HG03521 (cell line): Measurements from ENCODE around the gene TREM1.
"Not testable (repeated sequence)": the region's sequence is repeated elsewhere in the genome, so short reads cannot be mapped to it uniquely, and the experiment has no call there.

Experiments
- ATAC-seq: cut with Tn5 transposase; IDR thresholded peaks from one replicate; pipeline ENCODE4 v1.9.1; 2021; ENCODE audit warnings: mild to moderate bottlenecking, moderate library complexity; ENCODE audit not compliant: unreplicated experiment

TREM1 gene

GRCh38 chr6:41297248-41297647, 10.8 kb upstream of the TREM1 start:
- ATAC-seq: not testable (repeated sequence)

- ATAC-seq: no peak
Observed at GRCh38 chr6:41294214-41294872, 7.9 kb upstream of the TREM1 start.

GRCh38 chr6:41291717-41292116, 5.2 kb upstream of the TREM1 start:
- ATAC-seq: no peak

GRCh38 chr6:41289815-41290214, 3.3 kb upstream of the TREM1 start:
- ATAC-seq: no peak

GRCh38 chr6:41288754-41289129, 2.3 kb upstream of the TREM1 start:
- no peak for ATAC-seq

- no peak for ATAC-seq
Observed at GRCh38 chr6:41288030-41288753, 1.7 kb upstream of the TREM1 start.

- no peak for ATAC-seq
Observed at GRCh38 chr6:41284726-41285125, 1.8 kb downstream of the TREM1 start.

- no peak for ATAC-seq
Observed at GRCh38 chr6:41283600-41283999, 2.9 kb downstream of the TREM1 start.

- ATAC-seq: no peak
Observed at GRCh38 chr6:41280381-41281057, 6.0 kb downstream of the TREM1 start.

- no peak for ATAC-seq
Observed at GRCh38 chr6:41278699-41279405, 7.6 kb downstream of the TREM1 start.

GRCh38 chr6:41277605-41278004, 8.9 kb downstream of the TREM1 start:
- no peak for ATAC-seq

GRCh38 chr6:41275489-41275888, 11.0 kb downstream of the TREM1 start:
- no peak for ATAC-seq

GRCh38 chr6:41274256-41274655, 12.2 kb downstream of the TREM1 start:
- ATAC-seq: no peak

GRCh38 chr6:41273714-41274113, 12.8 kb downstream of the TREM1 start:
- ATAC-seq: no peak

- ATAC-seq: no peak
Observed at GRCh38 chr6:41272591-41273240, 13.8 kb downstream of the TREM1 start.

- no peak for ATAC-seq
Observed at GRCh38 chr6:41271901-41272395, 14.5 kb downstream of the TREM1 start.

- no peak for ATAC-seq
Observed at GRCh38 chr6:41269716-41270115, 16.8 kb downstream of the TREM1 start.

- no peak for ATAC-seq
Observed at GRCh38 chr6:41269166-41269565, 17.3 kb downstream of the TREM1 start.

GRCh38 chr6:41268478-41268877, 18.0 kb downstream of the TREM1 start:
- ATAC-seq: no peak

GRCh38 chr6:41266541-41266940, 19.9 kb downstream of the TREM1 start:
- ATAC-seq: no peak

GRCh38 chr6:41263267-41263666, 23.2 kb downstream of the TREM1 start:
- ATAC-seq: no peak
